Endodermal cell (in vitro differentiated cells): ENCODE results near the gene VIPR2. TPM values are rescaled to one million over a fixed set of nuclear protein-coding genes. Genes with fewer than 3 reads are reported as not detected.
A peak's percentile ranks its signal among the peaks of the same experiment; 100 is the strongest.

ENCODE experiments used
- DNase-seq: peaks from one replicate; pipeline ENCODE4 v3.0.0-alpha.2; 2017
- H3K27ac ChIP-seq: 2 replicates; pipeline ENCODE4 v1.5.1; 2013; ENCODE audit warnings: mild to moderate bottlenecking, low read depth, low read length, moderate library complexity
- H3K27me3 ChIP-seq: 2 replicates; pipeline ENCODE4 v1.6.1; 2013; ENCODE audit warnings: mild to moderate bottlenecking, low read length, moderate library complexity; ENCODE audit not compliant: insufficient read depth, control insufficient read depth, poor library complexity, severe bottlenecking
- H3K36me3 ChIP-seq: 2 replicates; pipeline ENCODE4 v1.7.0; 2013; ENCODE audit warnings: mild to moderate bottlenecking, low read length, moderate library complexity; ENCODE audit not compliant: control insufficient read depth, insufficient read depth
- H3K4me1 ChIP-seq: one replicate; pipeline ENCODE4 v1.7.0; 2013; ENCODE audit warnings: low read length; ENCODE audit not compliant: control insufficient read depth, insufficient read depth
- H3K4me3 ChIP-seq: 2 replicates; pipeline ENCODE4 v1.5.1; 2013; ENCODE audit warnings: mild to moderate bottlenecking, low read length, moderate library complexity
- H3K9ac ChIP-seq: 2 replicates; pipeline ENCODE4 v1.6.1; 2013; ENCODE audit warnings: mild to moderate bottlenecking, low read length, moderate library complexity; ENCODE audit not compliant: poor library complexity, severe bottlenecking; ENCODE audit errors: extremely low read depth
- H3K9me3 ChIP-seq: 2 replicates; pipeline ENCODE4 v1.6.1; 2013; ENCODE audit warnings: mild to moderate bottlenecking, low read length, moderate library complexity; ENCODE audit not compliant: control insufficient read depth
- H3K27ac Mint-ChIP-seq: 2 replicates; pipeline ENCODE4 v1.8.0; 2020; ENCODE audit warnings: mixed read lengths
- H3K27me3 Mint-ChIP-seq: 2 replicates; pipeline ENCODE4 v1.8.0; 2021; ENCODE audit warnings: mild to moderate bottlenecking, mixed read lengths; ENCODE audit not compliant: insufficient read depth
- H3K36me3 Mint-ChIP-seq: 2 replicates; pipeline ENCODE4 v1.8.0; 2020; ENCODE audit warnings: low read depth, mixed read lengths
- H3K4me1 Mint-ChIP-seq: 2 replicates; pipeline ENCODE4 v1.8.0; 2020; ENCODE audit warnings: mixed read lengths
- H3K4me3 Mint-ChIP-seq: 2 replicates; pipeline ENCODE4 v1.8.0; 2020; ENCODE audit warnings: mild to moderate bottlenecking, moderate library complexity, mixed read lengths
- H3K9me3 Mint-ChIP-seq: 2 replicates; pipeline ENCODE4 v1.8.0; 2020; ENCODE audit warnings: mild to moderate bottlenecking, mixed read lengths
- WGBS, 2 experiments: methylation state at CpG; one replicate each; pipeline versions ENCODE4 v1.1.5 to v1.1.7; 2013; ENCODE audit warnings: missing lambda C conversion rate in 2 of 2, mixed read lengths in 1 of 2; ENCODE audit not compliant: insufficient coverage in 1 of 2, insufficient read length in 1 of 2; 5-methylcytosine and 5-hydroxymethylcytosine counted together
- total RNA-seq, 2 donors: library from RNA; stranded (reverse); fragmentation: NEBNext Ultra II Directional in 1 of 2; extraction: Animal tissue kit (Norgen Biotek cat#: 25700) in 1 of 2; gene quantifications; 2 replicates in 1 of 2; 3 replicates in 1 of 2; pipeline ENCODE4 v1.2.1, GENCODE V29; 2021
- TF ChIP-seq, protein P1 (sequence below): fragments of 200-600 bp; sonication (generic); conservative IDR thresholded peaks from 2 replicates; pipeline ENCODE4 v1.5.0; 2021; ENCODE audit warnings: antibody characterized with exemption, mild to moderate bottlenecking

VIPR2 gene
- total RNA-seq, 2 donors from 2014 or later, result 0.64 to 1.8 TPM

DNA sequence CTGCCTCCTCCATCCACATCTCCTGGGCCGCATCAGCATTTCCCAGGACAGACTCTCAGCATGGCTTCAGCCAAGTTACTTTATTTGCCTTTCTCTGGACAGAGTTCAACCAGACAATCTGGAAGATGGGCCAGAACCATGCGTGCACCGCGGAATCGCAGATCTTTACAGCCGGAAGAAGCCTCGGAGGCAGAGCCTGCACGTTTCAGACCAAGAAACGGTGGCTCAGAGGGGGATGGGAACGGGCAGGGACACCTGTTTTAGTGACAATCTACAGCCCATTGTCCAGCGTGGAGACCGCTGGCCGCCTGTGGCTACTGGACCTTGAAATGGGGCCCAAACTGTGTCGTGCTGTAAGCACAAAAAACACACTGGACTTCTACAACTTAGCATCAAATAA, 3.5 kb downstream of the VIPR2 start:
- Histone ChIP-seq H3K27me3 (peaks cover 33% of the 10 kb centered on the region), H3K4me1 (peaks cover 4% of the 10 kb centered on the region), H3K9me3 (peaks cover 44% of the 10 kb centered on the region), H3K36me3 (no peaks in the 10 kb centered on the region), H3K4me3 (no peak overlapping the region), H3K9ac (no peak overlapping the region), H3K27ac (no peak overlapping the region)
- DNase-seq, result peak; percentile 35
- peaks cover 20% of the 10 kb centered on the region for H3K9me3 Mint-ChIP-seq
- H3K4me1 Mint-ChIP-seq, result peaks cover 32% of the 10 kb centered on the region
- peaks cover 32% of the 10 kb centered on the region for H3K27me3 Mint-ChIP-seq
- 83 to 87% methylated on average over 10 to 14 of the region's 14 CpGs for WGBS, 2 experiments
- H3K36me3 Mint-ChIP-seq, result peaks cover 22% of the 10 kb centered on the region
- H3K27ac Mint-ChIP-seq, result no peak overlapping the region
- TF ChIP-seq, protein P1, sequence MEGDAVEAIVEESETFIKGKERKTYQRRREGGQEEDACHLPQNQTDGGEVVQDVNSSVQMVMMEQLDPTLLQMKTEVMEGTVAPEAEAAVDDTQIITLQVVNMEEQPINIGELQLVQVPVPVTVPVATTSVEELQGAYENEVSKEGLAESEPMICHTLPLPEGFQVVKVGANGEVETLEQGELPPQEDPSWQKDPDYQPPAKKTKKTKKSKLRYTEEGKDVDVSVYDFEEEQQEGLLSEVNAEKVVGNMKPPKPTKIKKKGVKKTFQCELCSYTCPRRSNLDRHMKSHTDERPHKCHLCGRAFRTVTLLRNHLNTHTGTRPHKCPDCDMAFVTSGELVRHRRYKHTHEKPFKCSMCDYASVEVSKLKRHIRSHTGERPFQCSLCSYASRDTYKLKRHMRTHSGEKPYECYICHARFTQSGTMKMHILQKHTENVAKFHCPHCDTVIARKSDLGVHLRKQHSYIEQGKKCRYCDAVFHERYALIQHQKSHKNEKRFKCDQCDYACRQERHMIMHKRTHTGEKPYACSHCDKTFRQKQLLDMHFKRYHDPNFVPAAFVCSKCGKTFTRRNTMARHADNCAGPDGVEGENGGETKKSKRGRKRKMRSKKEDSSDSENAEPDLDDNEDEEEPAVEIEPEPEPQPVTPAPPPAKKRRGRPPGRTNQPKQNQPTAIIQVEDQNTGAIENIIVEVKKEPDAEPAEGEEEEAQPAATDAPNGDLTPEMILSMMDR, result no peak
- H3K4me3 Mint-ChIP-seq, result no peak overlapping the region

DNA sequence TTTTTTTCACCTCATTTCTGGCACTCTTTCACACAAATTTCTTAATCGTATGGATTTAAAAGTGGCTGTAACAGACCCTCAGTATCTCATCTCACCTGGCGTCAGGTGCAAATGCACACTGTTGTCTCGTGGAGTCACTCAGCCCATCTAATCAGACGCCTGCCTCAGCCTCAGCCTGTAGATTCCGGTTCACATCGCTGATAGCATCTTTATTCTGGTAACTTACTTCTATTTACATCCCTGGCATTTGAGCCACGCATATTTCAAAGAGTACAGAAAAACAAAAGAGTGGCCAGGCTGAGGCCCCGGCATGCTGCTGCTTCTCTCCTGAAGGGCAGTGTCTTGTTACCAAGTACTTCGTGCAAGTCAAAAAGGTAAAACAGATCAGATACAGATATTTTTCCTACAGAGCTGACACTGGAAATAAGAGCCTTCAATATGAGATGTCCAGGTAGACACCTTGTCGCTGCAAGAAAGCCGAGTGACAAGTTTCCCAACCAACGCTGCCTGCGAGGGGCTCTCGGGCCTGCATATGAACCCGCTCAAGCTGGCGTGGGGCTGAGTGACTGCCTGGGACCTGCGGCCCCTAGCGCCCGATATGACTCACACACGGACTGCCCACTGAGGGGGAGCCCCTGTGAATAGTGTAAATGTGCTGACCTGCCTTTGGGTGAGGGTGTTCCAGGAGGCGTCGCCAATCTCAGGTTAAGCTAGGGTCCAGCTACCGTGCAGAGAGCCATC, 4.3 kb downstream of the VIPR2 start:
- H3K4me1 ChIP-seq, result peaks cover 4% of the 10 kb centered on the region
- no peak overlapping the region for H3K27ac ChIP-seq
- WGBS, 2 experiments, result 86 to 88% methylated on average over 13 to 23 of the region's 23 CpGs
- Mint-ChIP-seq H3K27me3 (peaks cover 31% of the 10 kb centered on the region), H3K27ac (no peak overlapping the region), H3K9me3 (peaks cover 20% of the 10 kb centered on the region), H3K4me3 (no peak overlapping the region), H3K36me3 (peaks cover 22% of the 10 kb centered on the region), H3K4me1 (peaks cover 31% of the 10 kb centered on the region)
- H3K9me3 ChIP-seq, result peaks cover 40% of the 10 kb centered on the region
- H3K36me3 ChIP-seq, result no peaks in the 10 kb centered on the region
- no peak overlapping the region for H3K9ac ChIP-seq
- peaks cover 24% of the 10 kb centered on the region for H3K27me3 ChIP-seq
- TF ChIP-seq, protein P1, result no peak
- DNase-seq, result peak; percentile 43
- H3K4me3 ChIP-seq, result no peak overlapping the region

DNA sequence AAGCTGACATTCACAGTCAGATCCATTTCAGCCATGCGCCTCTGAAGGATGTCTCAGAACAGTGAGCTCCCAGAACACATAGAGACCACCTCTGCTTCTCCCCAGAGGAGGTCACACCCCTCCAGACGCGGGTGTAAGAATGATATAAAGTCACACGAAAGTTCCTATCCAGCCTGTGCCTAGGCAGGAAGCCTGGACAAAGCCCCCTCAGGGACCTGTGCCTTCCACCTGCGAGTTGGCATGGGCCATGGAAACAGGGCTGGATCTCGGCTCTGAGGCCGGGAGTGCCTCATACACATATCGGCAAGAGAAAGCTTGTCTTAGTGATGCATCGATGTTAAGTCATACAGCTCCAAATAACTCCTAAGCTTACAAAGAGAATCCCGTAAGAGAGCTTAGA, 5.0 kb downstream of the VIPR2 start:
- DNase-seq, result no peak
- no peak overlapping the region for H3K4me3 Mint-ChIP-seq
- peaks cover 22% of the 10 kb centered on the region for H3K36me3 Mint-ChIP-seq
- peaks cover 27% of the 10 kb centered on the region for H3K27me3 Mint-ChIP-seq
- H3K27ac ChIP-seq, result no peak overlapping the region
- H3K9ac ChIP-seq, result no peak overlapping the region
- H3K4me1 ChIP-seq, result peaks cover 4% of the 10 kb centered on the region
- peaks cover 30% of the 10 kb centered on the region for H3K4me1 Mint-ChIP-seq
- WGBS, 2 experiments, result 89 to 96% methylated on average over 7 to 9 of the region's 10 CpGs
- no peaks in the 10 kb centered on the region for H3K36me3 ChIP-seq
- H3K27ac Mint-ChIP-seq, result no peak overlapping the region
- H3K27me3 ChIP-seq, result peaks cover 22% of the 10 kb centered on the region
- TF ChIP-seq, protein P1, result no peak
- peaks cover 40% of the 10 kb centered on the region for H3K9me3 ChIP-seq
- peaks cover 20% of the 10 kb centered on the region for H3K9me3 Mint-ChIP-seq
- no peak overlapping the region for H3K4me3 ChIP-seq
